OCI-LY7 (cell line): ENCODE results near the gene IFRD2. TPM values are rescaled to one million over a fixed set of nuclear protein-coding genes. Genes with fewer than 3 reads are reported as not detected.
"Not testable (repeated sequence)": the region's sequence is repeated elsewhere in the genome, so short reads cannot be mapped to it uniquely, and the experiment has no call there.

Experiments
- BruUV-seq: library from RNA; stranded (reverse); fragments of 400-500 nt; replicated peaks from 2 replicates; lab custom pipeline; 2021; lab: Mats Ljungman, UMichigan
- CTCF ChIA-PET: fragments of 300-600 bp; sonication (Branson Sonifier 250); formaldehyde crosslinking; loops from one replicate; lab custom pipeline; 2022; ENCODE audit warnings: antibody characterized with exemption; ENCODE audit not compliant: unreplicated experiment; lab: Charles Lee
- POLR2A ChIA-PET: fragments of 300-600 bp; sonication (Branson Sonifier 250); formaldehyde crosslinking; loops from one replicate; lab custom pipeline; 2022; ENCODE audit warnings: antibody characterized with exemption; lab: Charles Lee
- DNase-seq: peaks from one replicate; pipeline ENCODE4 v3.0.0-alpha.2; 2015; ENCODE audit warnings: low spot score
- H2AFZ ChIP-seq: fragments of 200-600 bp; sonication (generic), shearing (Covaris generic); 2 replicates; pipeline ENCODE4 v1.6.1; 2014; ENCODE audit warnings: mild to moderate bottlenecking, antibody characterized with exemption, low read length, moderate library complexity
- H3K27ac ChIP-seq: fragments of 200-600 bp; sonication (generic); 2 replicates; pipeline ENCODE4 v1.5.1; 2014; ENCODE audit warnings: mixed run types, low read depth, mild to moderate bottlenecking, moderate library complexity, low read length, inconsistent platforms; ENCODE audit not compliant: poor library complexity, severe bottlenecking
- H3K36me3 ChIP-seq: fragments of 200-600 bp; sonication (generic); 2 replicates; pipeline ENCODE4 v1.6.1; 2014; ENCODE audit warnings: mild to moderate bottlenecking, antibody characterized with exemption, low read length, moderate library complexity, mixed read lengths; ENCODE audit not compliant: insufficient read depth
- H3K4me1 ChIP-seq: fragments of 200-600 bp; sonication (generic); 2 replicates; pipeline ENCODE4 v1.5.1; 2014; ENCODE audit warnings: mild to moderate bottlenecking, low read length; ENCODE audit not compliant: insufficient read depth, poor library complexity, severe bottlenecking
- H3K4me2 ChIP-seq: fragments of 200-600 bp; sonication (generic); 2 replicates; pipeline ENCODE4 v1.6.1; 2014; ENCODE audit warnings: mild to moderate bottlenecking, low read length
- H3K4me3 ChIP-seq: fragments of 200-600 bp; sonication (generic); 2 replicates; pipeline ENCODE4 v1.5.1; 2014; ENCODE audit warnings: mild to moderate bottlenecking, low read depth, low read length; ENCODE audit not compliant: poor library complexity, severe bottlenecking
- H3K79me2 ChIP-seq: fragments of 200-600 bp; sonication (generic); 2 replicates; pipeline ENCODE4 v1.6.1; 2016; ENCODE audit warnings: low read depth, mild to moderate bottlenecking, low read length, moderate library complexity, mixed read lengths; ENCODE audit not compliant: insufficient read depth
- H3K9me2 ChIP-seq: fragments of 200-600 bp; sonication (generic); 2 replicates; pipeline ENCODE4 v1.6.1; 2016; ENCODE audit warnings: mild to moderate bottlenecking, low read length, mixed read lengths; ENCODE audit not compliant: insufficient read depth
- H3K9me3 ChIP-seq: fragments of 200-600 bp; sonication (generic); 2 replicates; pipeline ENCODE4 v1.6.1; 2014; ENCODE audit warnings: mild to moderate bottlenecking, mixed run types, low read length, mixed read lengths
- H4K20me1 ChIP-seq: fragments of 200-600 bp; sonication (generic); 2 replicates; pipeline ENCODE4 v1.6.1; 2014; ENCODE audit warnings: mild to moderate bottlenecking, antibody characterized with exemption, low read length, moderate library complexity, mixed read lengths; ENCODE audit not compliant: insufficient read depth
- CTCF ChIP-seq: fragments of 200-600 bp; sonication (generic); conservative IDR thresholded peaks from 2 replicates; pipeline ENCODE4 v1.5.1; 2014; ENCODE audit warnings: mild to moderate bottlenecking, antibody characterized with exemption, low read length, moderate library complexity, mixed read lengths
- EZH2phosphoT487 ChIP-seq: fragments of 200-600 bp; sonication (generic); IDR thresholded peaks from 2 replicates; pipeline ENCODE4 v1.6.1; 2018; ENCODE audit warnings: low read depth, borderline replicate concordance, mild to moderate bottlenecking, mixed run types, antibody characterized with exemption, low read length, moderate library complexity, mixed read lengths
- intact Hi-C: fragments of 100-400 bp; cut with micrococcal nuclease; formaldehyde crosslinking; loops from one replicate; pipeline ENCODE4 v1.10.0; 2022; ENCODE audit not compliant: unreplicated experiment
- total RNA-seq, 2 experiments: library from RNA; depleted of rRNA in 1 of 2; stranded (reverse); fragments of >200 nt in 1 of 2; shearing (Covaris generic) in 1 of 2; gene quantifications; 2 replicates each; pipeline ENCODE4 v1.2.3, GENCODE V29; 2014 to 2022

Gene IFRD2
- total RNA-seq, 2 experiments from 2014 or later: 93.3 to 95.5 TPM

- H3K27ac ChIP-seq: no peak overlapping the region
- peaks cover 52% of the 10 kb centered on the region for H3K36me3 ChIP-seq
- no peaks in the 10 kb centered on the region for H3K9me3 ChIP-seq
- ChIA-PET CTCF (no interaction called here), POLR2A (no interaction called here)
- H3K9me2 ChIP-seq: no peaks in the 10 kb centered on the region
- H4K20me1 ChIP-seq: no peaks in the 10 kb centered on the region
- H3K4me1 ChIP-seq: no peaks in the 10 kb centered on the region
- no peak for DNase-seq
- no peak for TF ChIP-seq CTCF
- TF ChIP-seq EZH2phosphoT487: no peak
- H3K4me2 ChIP-seq: no peak overlapping the region
- BruUV-seq: no TSS peak
- intact Hi-C loops: no loop called here
- no peak overlapping the region for H3K4me3 ChIP-seq
- H2AFZ ChIP-seq: no peak overlapping the region
- peaks cover 14% of the 10 kb centered on the region for H3K79me2 ChIP-seq
Observed at GRCh38 chr3:50286322-50287227, 5.7 kb downstream of the IFRD2 start.

- not testable (repeated sequence) for H2AFZ ChIP-seq, H3K4me3 ChIP-seq
Observed at GRCh38 chr3:50284121-50284520, 8.1 kb downstream of the IFRD2 start.

GRCh38 chr3:50279255-50280016, 12.8 kb downstream of the IFRD2 start:
- Histone ChIP-seq H3K36me3 (no peaks in the 10 kb centered on the region), H3K27ac (no peak overlapping the region), H3K79me2 (no peaks in the 10 kb centered on the region), H3K9me3 (no peaks in the 10 kb centered on the region), H4K20me1 (no peaks in the 10 kb centered on the region), H3K4me1 (no peaks in the 10 kb centered on the region), H3K4me2 (no peak overlapping the region), H3K9me2 (no peaks in the 10 kb centered on the region), H3K4me3 (no peak overlapping the region), H2AFZ (no peak overlapping the region)
- TF ChIP-seq CTCF (no peak), EZH2phosphoT487 (no peak)
- POLR2A ChIA-PET: interaction anchor here (0.6 to 1.2 kb wide), 4 partner anchors 9 to 29 kb away, joined by 3 read pairs; partner anchors contain the start of genes HYAL3 and NAA80
- no TSS peak for BruUV-seq
- CTCF ChIA-PET: interaction anchor here (0.6 kb wide), 1 partner anchor 19 kb away, joined by 4 read pairs; no protein-coding TSS in a partner anchor
- DNase-seq: no peak
- intact Hi-C loops: no loop called here

More at GRCh38 chr3:50284121-50284520, 8.1 kb downstream of the IFRD2 start:
- H3K9me3 ChIP-seq, H4K20me1 ChIP-seq, H3K4me2 ChIP-seq, H3K4me1 ChIP-seq, H3K27ac ChIP-seq, H3K9me2 ChIP-seq, intact Hi-C loops, H3K79me2 ChIP-seq, CTCF ChIA-PET, BruUV-seq, DNase-seq: not testable (repeated sequence)
- POLR2A ChIA-PET: interaction anchor here (0.7 to 1.0 kb wide), 3 partner anchors 15 to 53 kb away, joined by 3 read pairs; partner anchors contain the start of genes HYAL3 and NAA80
- H3K36me3 ChIP-seq: peaks cover 36% of the 10 kb centered on the region
